SU-DHL-6 (cell line): ENCODE results near the gene CPB2.

Source experiments
- EZH2phosphoT487 ChIP-seq: fragments of 200-600 bp; sonication (generic), shearing (Covaris generic); conservative IDR thresholded peaks from 2 replicates; pipeline ENCODE4 v1.6.1; 2018; ENCODE audit warnings: mild to moderate bottlenecking, antibody characterized with exemption, low read length, moderate library complexity, mixed read lengths
- TF ChIP-seq, protein P1 (sequence below): fragments of 200-600 bp; sonication (generic); IDR thresholded peaks from one replicate; pipeline ENCODE4 v1.5.1; 2017; ENCODE audit warnings: antibody characterized with exemption, mild to moderate bottlenecking, low read length, moderate library complexity; ENCODE audit not compliant: insufficient read depth, poor library complexity, severe bottlenecking

- TF ChIP-seq, protein P1, sequence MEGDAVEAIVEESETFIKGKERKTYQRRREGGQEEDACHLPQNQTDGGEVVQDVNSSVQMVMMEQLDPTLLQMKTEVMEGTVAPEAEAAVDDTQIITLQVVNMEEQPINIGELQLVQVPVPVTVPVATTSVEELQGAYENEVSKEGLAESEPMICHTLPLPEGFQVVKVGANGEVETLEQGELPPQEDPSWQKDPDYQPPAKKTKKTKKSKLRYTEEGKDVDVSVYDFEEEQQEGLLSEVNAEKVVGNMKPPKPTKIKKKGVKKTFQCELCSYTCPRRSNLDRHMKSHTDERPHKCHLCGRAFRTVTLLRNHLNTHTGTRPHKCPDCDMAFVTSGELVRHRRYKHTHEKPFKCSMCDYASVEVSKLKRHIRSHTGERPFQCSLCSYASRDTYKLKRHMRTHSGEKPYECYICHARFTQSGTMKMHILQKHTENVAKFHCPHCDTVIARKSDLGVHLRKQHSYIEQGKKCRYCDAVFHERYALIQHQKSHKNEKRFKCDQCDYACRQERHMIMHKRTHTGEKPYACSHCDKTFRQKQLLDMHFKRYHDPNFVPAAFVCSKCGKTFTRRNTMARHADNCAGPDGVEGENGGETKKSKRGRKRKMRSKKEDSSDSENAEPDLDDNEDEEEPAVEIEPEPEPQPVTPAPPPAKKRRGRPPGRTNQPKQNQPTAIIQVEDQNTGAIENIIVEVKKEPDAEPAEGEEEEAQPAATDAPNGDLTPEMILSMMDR, result no peak
- TF ChIP-seq EZH2phosphoT487, result no peak
These were observed 3.2 kb downstream of the CPB2 start for GRCh38 chr13:46101484-46102254.
